ENCODE results near the gene FARS2.

DNA sequence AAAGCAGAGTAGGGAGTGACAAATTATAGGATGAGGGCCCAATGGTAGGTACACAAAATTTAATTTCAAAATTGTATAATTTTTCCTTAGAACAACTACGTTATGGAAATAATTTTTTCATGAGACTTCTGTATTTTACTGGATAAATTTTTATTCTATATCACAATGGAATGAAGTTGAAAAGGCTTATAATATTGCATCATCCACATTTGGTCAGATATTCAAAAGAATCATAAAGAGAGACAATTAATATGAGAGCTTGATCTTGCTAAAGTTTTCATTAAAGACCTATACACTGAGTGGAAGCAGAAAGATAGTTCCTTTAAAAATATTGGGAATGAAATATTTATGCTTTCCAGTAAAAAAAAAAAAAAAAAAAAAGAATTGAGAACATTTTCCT lies 242.8 kb downstream of the FARS2 start:
- no peak for TF ChIP-seq CTCF (IDR thresholded peaks at IDR 0.05)
- TF ChIP-seq POLR2AphosphoS5 (IDR thresholded peaks at IDR 0.05; ENCODE audit: insufficient read depth in 1 of 2, low read depth in 1 of 2): no peak
- no peak for TF ChIP-seq POLR2A (IDR thresholded peaks at IDR 0.05)

Data from vagina (tissue), 2 donors.